Measurements from ENCODE around the gene EPYC. TPM values are rescaled to one million over a fixed set of nuclear protein-coding genes. Genes with fewer than 3 reads are reported as not detected.

Gene EPYC, protein sequence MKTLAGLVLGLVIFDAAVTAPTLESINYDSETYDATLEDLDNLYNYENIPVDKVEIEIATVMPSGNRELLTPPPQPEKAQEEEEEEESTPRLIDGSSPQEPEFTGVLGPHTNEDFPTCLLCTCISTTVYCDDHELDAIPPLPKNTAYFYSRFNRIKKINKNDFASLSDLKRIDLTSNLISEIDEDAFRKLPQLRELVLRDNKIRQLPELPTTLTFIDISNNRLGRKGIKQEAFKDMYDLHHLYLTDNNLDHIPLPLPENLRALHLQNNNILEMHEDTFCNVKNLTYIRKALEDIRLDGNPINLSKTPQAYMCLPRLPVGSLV
- total RNA-seq: 1 to 10 TPM in 1 of 8 experiments, not detected in 7; 1.8 TPM

DNA sequence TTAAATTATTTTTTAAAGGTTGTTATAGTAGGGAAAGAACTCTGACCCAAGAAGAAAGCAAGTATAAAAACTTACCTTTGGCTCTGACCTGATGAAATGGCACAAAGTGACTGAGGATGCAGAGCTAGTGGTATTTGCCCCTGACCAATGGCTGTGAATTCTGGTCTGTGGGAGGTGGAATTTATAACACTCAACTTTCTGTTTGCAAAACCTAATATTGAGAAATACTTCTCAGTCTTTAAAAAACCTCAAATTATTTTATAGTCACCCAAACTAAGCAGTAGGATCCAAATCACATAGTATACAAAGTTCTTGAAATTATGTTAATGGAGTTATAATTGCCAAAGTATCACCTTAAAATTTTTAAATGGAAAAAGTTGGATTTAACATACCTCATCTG is at the start of gene EPYC:
Gene EPYC (minus strand): TSS at position 101 of the 400 bp plus-strand sequence. CDS start 2,407 bp downstream, outside the sequence.
- Histone ChIP-seq H3K4me1 (replicated peaks in 1 of 2) (no peaks in the 10 kb centered on the region), H3K27ac (no peak within 1 kb of the TSS), H3K4me3 (no peak within 1 kb of the TSS)
- in situ Hi-C loops (cut with MboI; ENCODE audit: low pct_unique_long_range_greater_than_20kb in 2 of 9, low sequenced_read_pairs in 9 of 9, unreplicated experiment in 9 of 9): no loop called here
- no peak for ATAC-seq (replicated peaks in 6 of 8)

GRCh38 chr12:91053951-91054715 is 49.4 kb upstream of the EPYC start:
- ATAC-seq (replicated peaks in 6 of 8): peak in 4 of 8 experiments; percentile 17 to 90 (median 62)
- in situ Hi-C loops (cut with MboI; ENCODE audit: low pct_unique_long_range_greater_than_20kb in 2 of 9, low sequenced_read_pairs in 9 of 9, unreplicated experiment in 9 of 9): no loop called here

GRCh38 chr12:91052026-91052425 is 47.3 kb upstream of the EPYC start:
- H3K4me3 ChIP-seq: no peak overlapping the region
- H3K27ac ChIP-seq: no peak overlapping the region
- no peaks in the 10 kb centered on the region for H3K4me1 ChIP-seq (replicated peaks in 1 of 2)
- no peak for ATAC-seq (replicated peaks in 6 of 8)
- in situ Hi-C loops (cut with MboI; ENCODE audit: low pct_unique_long_range_greater_than_20kb in 2 of 9, low sequenced_read_pairs in 9 of 9, unreplicated experiment in 9 of 9): no loop called here

More at GRCh38 chr12:91053951-91054715, 49.4 kb upstream of the EPYC start:
- H3K4me1 ChIP-seq (replicated peaks in 1 of 2): no peaks in the 10 kb centered on the region
- H3K4me3 ChIP-seq: no peak overlapping the region
- no peak overlapping the region for H3K27ac ChIP-seq
- 0 to 100% (median 92%) methylated on average over 1 to 4 of the region's 4 CpGs for WGBS, 10 experiments

- no peak for ATAC-seq (replicated peaks in 6 of 8)
- in situ Hi-C loops (cut with MboI; ENCODE audit: low pct_unique_long_range_greater_than_20kb in 2 of 9, low sequenced_read_pairs in 9 of 9, unreplicated experiment in 9 of 9): no loop called here
- Histone ChIP-seq H3K4me3 (no peak overlapping the region), H3K27ac (no peak overlapping the region), H3K4me1 (replicated peaks in 1 of 2) (no peaks in the 10 kb centered on the region)
- 43 to 100% (median 92%) methylated on average over 1 to 2 of the region's 2 CpGs for WGBS, 10 experiments
Observed at GRCh38 chr12:91044586-91044985, 39.8 kb upstream of the EPYC start.

GRCh38 chr12:91043408-91043807 is 38.6 kb upstream of the EPYC start:
- no peak overlapping the region for H3K4me3 ChIP-seq
- no peaks in the 10 kb centered on the region for H3K4me1 ChIP-seq (replicated peaks in 1 of 2)
- no peak overlapping the region for H3K27ac ChIP-seq
- in situ Hi-C loops (cut with MboI; ENCODE audit: low pct_unique_long_range_greater_than_20kb in 2 of 9, low sequenced_read_pairs in 9 of 9, unreplicated experiment in 9 of 9): no loop called here
- WGBS, 10 experiments: 33 to 100% (median 71%) methylated on average over 1 to 4 of the region's 4 CpGs; no CpG with 5 or more reads in 1 of the 10 experiments
- ATAC-seq (replicated peaks in 6 of 8): no peak

- ATAC-seq (replicated peaks in 6 of 8): peak in 3 of 8 experiments; percentile 43 to 67 (median 46)
- H3K4me3 ChIP-seq: no peak overlapping the region
- WGBS, 10 experiments: 0 to 100% (median 91%) methylated on average over 1 of the region's 1 CpG; no CpG with 5 or more reads in 2 of the 10 experiments
Observed at GRCh38 chr12:91040096-91040755, 35.5 kb upstream of the EPYC start.

GRCh38 chr12:91037276-91037675 is 32.5 kb upstream of the EPYC start:
- no peak for ATAC-seq (replicated peaks in 6 of 8)
- H3K4me3 ChIP-seq: no peak overlapping the region
- in situ Hi-C loops (cut with MboI; ENCODE audit: low pct_unique_long_range_greater_than_20kb in 2 of 9, low sequenced_read_pairs in 9 of 9, unreplicated experiment in 9 of 9): no loop called here

More at GRCh38 chr12:91040096-91040755, 35.5 kb upstream of the EPYC start:
- in situ Hi-C loops (cut with MboI; ENCODE audit: low pct_unique_long_range_greater_than_20kb in 2 of 9, low sequenced_read_pairs in 9 of 9, unreplicated experiment in 9 of 9): no loop called here
- Histone ChIP-seq H3K4me1 (replicated peaks in 1 of 2) (no peaks in the 10 kb centered on the region), H3K27ac (no peak overlapping the region)

GRCh38 chr12:91033251-91033650 is 28.5 kb upstream of the EPYC start:
- in situ Hi-C loops (cut with MboI; ENCODE audit: low pct_unique_long_range_greater_than_20kb in 2 of 9, low sequenced_read_pairs in 9 of 9, unreplicated experiment in 9 of 9): no loop called here
- WGBS, 10 experiments: 86 to 100% (median 100%) methylated on average over 1 to 2 of the region's 2 CpGs
- no peak for ATAC-seq (replicated peaks in 6 of 8)
- Histone ChIP-seq H3K27ac (no peak overlapping the region), H3K4me3 (no peak overlapping the region), H3K4me1 (replicated peaks in 1 of 2) (no peaks in the 10 kb centered on the region)

More at GRCh38 chr12:91037276-91037675, 32.5 kb upstream of the EPYC start:
- H3K27ac ChIP-seq: no peak overlapping the region
- no peaks in the 10 kb centered on the region for H3K4me1 ChIP-seq (replicated peaks in 1 of 2)

- Histone ChIP-seq H3K27ac (no peak overlapping the region), H3K4me1 (replicated peaks in 1 of 2) (no peaks in the 10 kb centered on the region), H3K4me3 (no peak overlapping the region)
- in situ Hi-C loops (cut with MboI; ENCODE audit: low pct_unique_long_range_greater_than_20kb in 2 of 9, low sequenced_read_pairs in 9 of 9, unreplicated experiment in 9 of 9): no loop called here
- WGBS, 10 experiments: 64 to 100% (median 88%) methylated on average over 1 of the region's 1 CpG; no CpG with 5 or more reads in 4 of the 10 experiments
- peak in 1 of 8 experiments; percentile 86 for ATAC-seq (replicated peaks in 6 of 8)
Observed at GRCh38 chr12:91023326-91024004, 18.7 kb upstream of the EPYC start.

DNA sequence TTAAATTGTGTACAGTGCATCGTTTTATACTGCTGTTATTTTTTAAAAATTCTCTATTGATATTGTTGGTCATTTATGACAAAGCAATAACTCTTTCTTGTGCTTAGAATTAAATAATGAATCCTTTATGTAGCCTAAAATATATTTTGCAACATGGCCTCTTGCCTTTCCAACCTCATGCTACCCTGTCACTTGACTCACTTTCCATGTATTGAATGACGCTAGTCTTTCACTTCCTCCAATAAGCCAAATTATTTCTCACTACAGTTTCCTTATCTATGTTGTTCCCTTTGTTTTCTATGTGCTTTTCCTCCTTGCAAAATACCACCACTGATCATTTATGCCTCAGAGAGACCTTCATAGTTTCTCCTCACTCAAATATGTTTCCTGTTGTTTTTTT is 16.3 kb upstream of the EPYC start:
- WGBS, 10 experiments: 71 to 100% (median 90%) methylated on average over 1 to 2 of the region's 2 CpGs

DNA sequence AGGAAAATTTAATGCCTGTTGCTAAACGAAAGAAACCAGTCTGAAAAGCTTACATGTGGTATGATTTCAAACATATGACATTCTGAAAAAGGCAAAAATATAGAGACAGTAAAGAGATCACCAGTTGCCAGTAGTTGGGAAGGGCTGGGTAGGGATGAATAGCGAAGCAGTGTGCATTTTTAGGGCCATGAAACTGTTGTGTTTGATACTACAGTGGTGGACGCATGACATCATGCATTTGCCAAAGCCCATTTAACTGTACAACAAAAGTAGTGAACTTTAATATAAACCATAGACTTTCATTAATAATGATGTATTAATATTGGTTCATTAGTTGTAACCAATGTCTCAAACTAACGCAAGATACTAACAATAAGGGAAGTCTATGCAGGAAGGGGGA is 14.7 kb upstream of the EPYC start:
- WGBS, 10 experiments: 79 to 100% (median 92%) methylated on average over 2 to 4 of the region's 4 CpGs; no CpG with 5 or more reads in 1 of the 10 experiments
- Histone ChIP-seq H3K4me3 (no peak overlapping the region), H3K4me1 (replicated peaks in 1 of 2) (no peaks in the 10 kb centered on the region), H3K27ac (no peak overlapping the region)
- in situ Hi-C loops (cut with MboI; ENCODE audit: low pct_unique_long_range_greater_than_20kb in 2 of 9, low sequenced_read_pairs in 9 of 9, unreplicated experiment in 9 of 9): no loop called here
- no peak for ATAC-seq (replicated peaks in 6 of 8)

More for the DNA sequence above, 16.3 kb upstream of the EPYC start:
- H3K27ac ChIP-seq: no peak overlapping the region
- no peak for ATAC-seq (replicated peaks in 6 of 8)
- no peaks in the 10 kb centered on the region for H3K4me1 ChIP-seq (replicated peaks in 1 of 2)
- H3K4me3 ChIP-seq: no peak overlapping the region
- in situ Hi-C loops (cut with MboI; ENCODE audit: low pct_unique_long_range_greater_than_20kb in 2 of 9, low sequenced_read_pairs in 9 of 9, unreplicated experiment in 9 of 9): no loop called here

DNA sequence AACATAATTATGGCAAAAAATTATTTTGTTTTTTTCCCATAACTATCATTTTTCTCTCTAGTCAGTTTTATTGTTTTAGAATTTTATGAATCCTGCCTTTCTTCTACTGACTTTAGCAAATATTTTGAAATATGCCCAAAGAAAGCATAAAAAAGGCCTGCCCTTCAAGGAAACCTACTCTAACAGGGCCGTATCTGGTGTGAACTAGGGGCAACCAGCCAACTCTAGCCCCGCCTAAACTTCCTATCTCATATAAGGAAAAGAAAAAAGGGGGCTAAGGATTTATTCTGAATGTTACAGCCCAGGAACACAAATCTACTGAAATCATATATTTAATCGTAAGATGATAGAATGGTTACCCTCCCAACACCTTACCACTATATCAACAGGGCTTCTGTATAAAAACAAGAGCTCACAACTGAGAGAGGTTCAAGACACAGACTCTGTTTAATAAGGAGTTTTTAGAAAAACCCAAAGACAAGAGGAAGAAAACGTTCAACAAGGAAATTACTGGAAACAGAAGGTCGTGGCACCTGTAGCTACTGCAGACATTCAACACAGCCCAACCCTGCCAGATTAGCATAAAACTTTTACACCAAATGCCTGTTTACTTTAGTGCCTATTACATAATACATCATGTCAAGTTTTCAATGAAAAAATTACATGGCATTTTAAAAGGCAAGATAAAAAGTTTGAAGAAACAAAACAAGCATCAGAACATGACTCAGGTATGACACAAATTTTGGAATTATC is 12.9 kb upstream of the EPYC start:
- WGBS, 10 experiments: 58 to 92% (median 77%) methylated on average over 1 to 5 of the region's 5 CpGs; no CpG with 5 or more reads in 1 of the 10 experiments
- Histone ChIP-seq H3K4me1 (replicated peaks in 1 of 2) (no peaks in the 10 kb centered on the region), H3K4me3 (no peak overlapping the region), H3K27ac (no peak overlapping the region)
- in situ Hi-C loops (cut with MboI; ENCODE audit: low pct_unique_long_range_greater_than_20kb in 2 of 9, low sequenced_read_pairs in 9 of 9, unreplicated experiment in 9 of 9): no loop called here
- ATAC-seq (replicated peaks in 6 of 8): no peak
